Measurements from ENCODE around the gene ADISSP. TPM values are rescaled to one million over a fixed set of nuclear protein-coding genes. Genes with fewer than 3 reads are reported as not detected.

The ADISSP gene
- total and polyA plus RNA-seq, 2 of the 8 experiments (the other 6 are each of a cell fraction or from before 2014, with no cell fraction given): 111 to 141 TPM

- Histone ChIP-seq H3K4ac (replicated peaks; ENCODE audit: insufficient read length, low read depth, low read length) (no peak overlapping the region), H4K8ac (ENCODE audit: extremely low read depth, insufficient read depth, low read length) (no peak overlapping the region; the same call in 1 of the 2 replicates), H3K9me3 (ENCODE audit: insufficient read depth in 2 of 2, low read depth in 1 of 2, low read length in 1 of 2) (no peaks in the 10 kb centered on the region), H3K18ac (ENCODE audit: extremely low read depth, low read length) (no peak overlapping the region), H2BK12ac (ENCODE audit: low read depth, low read length) (no peak overlapping the region), H3K4me2 (ENCODE audit: insufficient read depth in 1 of 2, low read depth in 2 of 2, low read length in 2 of 2) (no peak overlapping the region; a peak in 1 of 4 replicates), H2BK20ac (ENCODE audit: low read length) (peak overlapping the region; percentile 15; the same call in 1 of the 2 replicates), H2BK5ac (ENCODE audit: low read depth, low read length) (0 out of 2 replicates have a peak overlapping the region, but pooled peaks have one; percentile 83), H3K27ac (ENCODE audit: low read depth, low read length) (no peak overlapping the region), H3K4me3 (ENCODE audit: extremely low read depth in 1 of 4, insufficient read depth in 2 of 4, low read depth in 3 of 4, low read length in 4 of 4) (no peak overlapping the region), H4K5ac (ENCODE audit: insufficient read length, low read depth, low read length) (no peak overlapping the region), H3K79me1 (ENCODE audit: low read depth, low read length) (no peaks in the 10 kb centered on the region; the same call in 1 of the 2 replicates), H2AFZ (ENCODE audit: low read length) (no peak overlapping the region), H2BK15ac (ENCODE audit: low read length) (no peak overlapping the region), H3K14ac (ENCODE audit: insufficient read length) (no peak overlapping the region), H2AK5ac (ENCODE audit: low read depth, low read length) (no peak overlapping the region), H2BK120ac (replicated peaks; ENCODE audit: low read depth, low read length) (peak overlapping the region; percentile 60), H3K4me1 (replicated peaks in 1 of 4; ENCODE audit: control insufficient read depth in 3 of 4, insufficient read depth in 4 of 4, low read length in 3 of 4) (peaks cover 5 to 35% (median 28%) of the 10 kb centered on the region in 4 experiments), H4K20me1 (replicated peaks in 1 of 2; ENCODE audit: control insufficient read depth in 1 of 2, insufficient read depth in 2 of 2, low read length in 2 of 2) (peaks cover 3% of the 10 kb centered on the region in 2 experiments), H3K23me2 (ENCODE audit: low read depth, low read length) (peaks cover 9% of the 10 kb centered on the region; the same call in 1 of the 2 replicates), H3K9ac (replicated peaks in 1 of 4; ENCODE audit: extremely low read depth in 1 of 4, low read depth in 3 of 4, low read length in 3 of 4) (no peak overlapping the region), H3K56ac (replicated peaks; ENCODE audit: insufficient read length, low read depth, low read length) (no peak overlapping the region), H3K36me3 (ENCODE audit: control insufficient read depth in 2 of 4, insufficient read depth in 4 of 4, low read length in 3 of 4) (peaks cover 4 to 22% (median 21%) of the 10 kb centered on the region in 4 experiments), H3K23ac (ENCODE audit: insufficient read length) (no peak overlapping the region), H3K79me2 (ENCODE audit: control insufficient read depth in 1 of 2, insufficient read depth in 2 of 2, low read length in 2 of 2) (no peaks in the 10 kb centered on the region; a peak in 1 of 4 replicates), H4K91ac (replicated peaks; ENCODE audit: insufficient read length, low read length) (no peak overlapping the region), H3K27me3 (replicated peaks in 1 of 4; ENCODE audit: control insufficient read depth in 3 of 4, extremely low read depth in 1 of 4, insufficient read depth in 3 of 4, low read length in 3 of 4) (peaks cover 0 to 3% (median 0%) of the 10 kb centered on the region in 4 experiments; a peak in 1 of 7 replicates)
- POLR2A ChIA-PET (ENCODE audit: partially characterized antibody): interaction anchor here (1.9 to 2.9 kb wide), 3 partner anchors 12 to 90 kb away, joined by 10 to 14 read pairs (median 13); partner anchors contain the start of genes CENPB and PANK2
- WGBS, 2 experiments (ENCODE audit: extremely low coverage in 1 of 2, insufficient coverage in 1 of 2, insufficient read length in 1 of 2, insufficient replicate concordance in 2 of 2, low coverage in 1 of 2, low lambda C conversion rate in 2 of 2, missing lambda C conversion rate in 1 of 2): 83% methylated on average over 5 of the region's 5 CpGs; no CpG with 5 or more reads in 1 of the 2 experiments
- CTCF ChIA-PET (ENCODE audit: partially characterized antibody): no interaction called here
- FAIRE-seq (no peak), DNase-seq (ENCODE audit: low read depth in 1 of 2, low spot score in 2 of 2) (no peak)
- TF ChIP-seq CTCF (IDR thresholded peaks at IDR 0.05; ENCODE audit: control extremely low read depth in 1 of 3, insufficient read depth in 1 of 3, low read depth in 1 of 3, low read length in 3 of 3) (no peak), POLR2A (IDR thresholded peaks at IDR 0.05; ENCODE audit: control extremely low read depth in 1 of 2, low read depth in 2 of 2, low read length in 2 of 2) (no peak), BCL11A (IDR thresholded peaks at IDR 0.05; ENCODE audit: low read depth in 2 of 2, low read length in 2 of 2) (no peak), CEBPB (IDR thresholded peaks at IDR 0.05; ENCODE audit: low read depth, low read length) (no peak), SP2 (IDR thresholded peaks at IDR 0.05; ENCODE audit: low read length) (no peak), MAFK (IDR thresholded peaks at IDR 0.05; ENCODE audit: low read depth, low read length) (no peak), SUZ12 (IDR thresholded peaks at IDR 0.05; ENCODE audit: low read length) (no peak), SAP30 (IDR thresholded peaks at IDR 0.05; ENCODE audit: insufficient read depth, insufficient replicate concordance, low read length) (no peak), TEAD4 (IDR thresholded peaks at IDR 0.05; ENCODE audit: low read depth, low read length) (no peak), HDAC2 (IDR thresholded peaks at IDR 0.05; ENCODE audit: borderline replicate concordance in 1 of 2, low read depth in 2 of 2, low read length in 2 of 2) (no peak)
These were observed 30.8 kb upstream of the ADISSP start for GRCh38 chr20:3798373-3798768.
